LNCaP clone FGC (cell line): ENCODE results near the gene CCDC83.

Source experiments
- DNase-seq: peaks from one replicate; pipeline ENCODE4 v3.0.0-alpha.2; 2011; ENCODE audit warnings: low read depth
- H3K4me3 ChIP-seq: 2 replicates; pipeline ENCODE4 v1.5.1; 2011; ENCODE audit warnings: mild to moderate bottlenecking, low read depth, low read length, control low read depth
- CTCF ChIP-seq: IDR thresholded peaks from 2 replicates; pipeline ENCODE4 v1.5.1; 2012; ENCODE audit warnings: mild to moderate bottlenecking; ENCODE audit not compliant: control insufficient read depth, insufficient read depth; ENCODE audit errors: extremely low read depth

Gene CCDC83

GRCh38 chr11:85875505-85875904 lies 20.3 kb downstream of the CCDC83 start:
- H3K4me3 ChIP-seq = no peak overlapping the region
- no peak for DNase-seq
- TF ChIP-seq CTCF = no peak

DNA sequence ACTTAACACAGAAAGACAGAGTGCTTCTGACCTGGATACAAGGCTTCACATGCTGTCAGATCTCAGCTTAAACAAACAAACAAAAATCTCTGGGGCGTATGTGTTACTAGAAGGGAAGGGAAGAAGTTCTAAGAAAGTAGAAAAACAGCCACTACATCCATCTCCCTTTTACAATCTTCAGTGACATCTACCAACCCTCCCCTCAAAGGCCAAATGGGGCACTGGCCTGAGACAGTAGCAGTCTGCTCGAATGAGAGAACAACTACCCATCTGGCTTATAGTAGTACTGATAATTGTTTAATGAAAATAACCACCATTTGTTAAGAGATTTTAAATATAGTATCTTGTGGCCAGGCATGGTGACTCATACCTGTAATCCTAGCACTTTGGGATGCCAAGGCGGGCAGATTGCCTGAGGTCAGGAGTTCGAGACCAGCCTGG lies 29.4 kb downstream of the CCDC83 start:
- TF ChIP-seq CTCF = no peak
- DNase-seq = no peak
- H3K4me3 ChIP-seq = no peak overlapping the region

GRCh38 chr11:85886089-85887056 lies 31.2 kb downstream of the CCDC83 start:
- no peak for DNase-seq
- TF ChIP-seq CTCF = no peak
- H3K4me3 ChIP-seq = no peak overlapping the region

GRCh38 chr11:85889108-85889507 lies 33.9 kb downstream of the CCDC83 start:
- DNase-seq = no peak

DNA sequence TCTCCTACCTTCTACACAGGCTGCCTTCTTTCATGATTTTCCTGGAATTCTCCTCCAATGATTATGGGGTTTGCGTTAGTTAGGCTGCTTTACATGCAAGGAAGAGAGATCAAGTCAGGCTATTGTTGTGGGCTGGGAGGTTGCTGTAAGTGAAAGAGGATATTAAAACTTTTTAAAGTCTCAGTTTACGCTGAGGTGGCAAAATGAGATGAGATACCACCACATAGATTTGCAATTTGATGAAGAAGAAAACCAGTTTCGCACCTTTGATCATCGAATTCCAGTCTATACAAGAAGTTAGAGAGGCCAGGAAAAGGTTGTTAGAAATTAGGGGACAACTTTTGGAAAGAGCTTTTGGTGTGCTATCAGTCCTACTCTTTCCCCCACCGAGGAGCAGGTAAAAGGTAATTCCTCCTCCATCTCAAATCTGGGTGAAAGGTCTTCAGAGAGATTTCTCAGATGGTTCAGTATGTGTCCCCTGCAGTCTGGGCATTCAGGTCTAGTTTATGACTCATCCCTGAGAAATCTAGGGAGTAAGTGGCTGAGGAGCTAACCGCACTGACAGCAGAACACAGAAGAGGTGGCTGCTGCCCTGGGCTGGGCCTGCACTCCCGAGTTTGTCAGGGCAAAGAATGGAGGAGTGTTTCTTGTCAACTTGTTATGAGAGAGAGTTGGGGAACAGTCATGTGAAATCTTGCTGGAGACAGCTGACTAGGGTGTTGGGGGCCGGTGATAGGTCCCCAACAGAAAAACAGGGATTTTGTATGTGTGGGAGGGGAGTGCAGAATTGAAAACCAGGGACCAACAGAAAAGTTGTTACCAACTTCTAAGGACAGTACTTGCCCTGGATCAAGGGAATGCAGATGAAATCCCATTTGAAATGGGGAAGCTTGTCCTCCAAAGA lies 34.7 kb downstream of the CCDC83 start:
- H3K4me3 ChIP-seq = no peak overlapping the region
- no peak for DNase-seq
- no peak for TF ChIP-seq CTCF

More at GRCh38 chr11:85889108-85889507, 33.9 kb downstream of the CCDC83 start:
- H3K4me3 ChIP-seq = no peak overlapping the region
- no peak for TF ChIP-seq CTCF

DNA sequence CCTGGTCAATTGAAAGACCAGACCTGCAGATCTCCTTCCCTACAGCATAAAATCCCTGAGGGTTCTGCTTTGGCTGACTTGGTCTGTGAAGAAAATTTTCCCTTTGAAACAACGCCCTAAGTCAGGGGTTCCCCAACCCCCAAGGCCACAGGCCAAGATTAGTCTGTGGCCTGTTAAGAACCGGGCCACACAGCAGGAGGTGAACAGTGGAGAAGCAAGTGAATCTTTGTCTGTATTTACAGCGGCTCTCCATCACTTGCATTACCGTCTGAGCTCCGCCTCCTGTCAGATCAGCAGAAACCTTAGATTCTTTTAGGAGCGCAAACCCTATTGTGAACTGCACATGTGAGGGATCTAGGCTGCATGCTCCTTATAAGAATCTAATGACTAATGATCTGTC lies 38.2 kb downstream of the CCDC83 start:
- H3K4me3 ChIP-seq = no peak overlapping the region
- TF ChIP-seq CTCF = no peak
- no peak for DNase-seq
